ENCODE data around the gene DET1.

DNA sequence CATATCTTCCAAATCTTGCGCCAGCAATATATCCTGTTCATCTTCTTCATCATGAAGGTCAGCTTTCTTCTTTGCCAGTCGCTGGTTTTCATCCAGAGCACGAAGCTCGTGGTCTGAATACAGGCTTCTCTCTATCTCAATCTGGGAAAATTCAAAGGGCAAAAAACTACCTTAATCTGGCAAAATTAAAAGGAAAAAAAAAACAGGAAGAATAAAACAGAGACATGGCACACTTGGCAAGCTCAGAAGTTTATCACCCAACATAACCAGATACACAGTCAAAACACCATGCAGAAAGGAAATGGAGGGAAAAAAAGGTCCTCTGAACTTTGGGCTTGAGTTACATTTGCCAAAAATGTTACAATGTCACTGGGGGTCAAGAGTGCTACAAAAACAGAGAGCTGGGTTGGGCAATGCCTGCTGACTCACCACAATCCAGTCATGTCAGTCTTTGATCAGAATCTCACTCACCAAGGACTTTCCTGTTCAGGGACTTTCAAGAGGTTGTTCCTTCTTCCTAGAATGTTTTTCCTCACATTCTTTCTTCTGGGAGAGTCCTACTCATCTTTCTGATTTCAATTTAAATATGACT, 80.8 kb downstream of the DET1 start:
- TF ChIP-seq POLR2A (IDR thresholded peaks at IDR 0.05): no peak
- TF ChIP-seq EP300 (IDR thresholded peaks at IDR 0.05; ENCODE audit: low read depth): no peak

Measured in transverse colon (tissue), 1 donor.